Upper lobe of left lung (tissue), 6 donors: ENCODE data around the gene ZNF366. TPM values are rescaled to one million over a fixed set of nuclear protein-coding genes. Genes with fewer than 3 reads are reported as not detected.
A peak's percentile ranks its signal among the peaks of the same experiment; 100 is the strongest.

Experiments used
- ATAC-seq, 2 donors: fragments of 200-7000 bp; cut with Tn5 transposase; one replicate each; pipeline ENCODE4 v1.9.1; 2022; ENCODE audit warnings: mild to moderate bottlenecking in 2 of 2, moderate library complexity in 2 of 2; ENCODE audit not compliant: low FRiP score in 2 of 2
- DNase-seq, 2 donors: peaks; one replicate each; pipeline ENCODE4 v3.0.0-alpha.2; 2019 to 2020
- H3K27ac ChIP-seq, 4 donors: fragments of 200-600 bp; sonication (generic); one replicate each; pipeline ENCODE4 v1.5.1; 2016 to 2019
- H3K27me3 ChIP-seq, 4 donors: fragments of 200-600 bp; sonication (generic); one replicate each; pipeline ENCODE4 v1.5.1; 2017 to 2019
- H3K36me3 ChIP-seq, 4 donors: fragments of 200-600 bp; sonication (generic); one replicate each; pipeline ENCODE4 v1.5.1; 2016 to 2019
- H3K4me1 ChIP-seq, 4 donors: fragments of 200-600 bp; sonication (generic); one replicate each; pipeline ENCODE4 v1.5.1; 2018 to 2019
- H3K4me3 ChIP-seq, 4 donors: fragments of 200-600 bp; sonication (generic); one replicate each; pipeline ENCODE4 v1.5.1; 2017 to 2019; ENCODE audit warnings: mild to moderate bottlenecking in 2 of 4, moderate library complexity in 1 of 4
- H3K9me3 ChIP-seq, 4 donors: fragments of 200-600 bp; sonication (generic); one replicate each; pipeline ENCODE4 v1.5.1; 2018 to 2019
- EP300 ChIP-seq, 4 donors: sonication (generic); formaldehyde crosslinking; IDR thresholded peaks; one replicate each; pipeline ENCODE4 v1.5.1; 2017; ENCODE audit warnings: antibody characterized with exemption in 4 of 4, control low read depth in 2 of 4
- POLR2A ChIP-seq, 4 donors: fragments of 450-650 bp; IDR thresholded peaks; one replicate each; pipeline ENCODE4 v1.5.1; 2016 to 2017; ENCODE audit warnings: antibody characterized with exemption in 4 of 4, mild to moderate bottlenecking in 2 of 4
- POLR2AphosphoS5 ChIP-seq, 2 donors: sonication (generic); formaldehyde crosslinking; IDR thresholded peaks; one replicate each; pipeline ENCODE4 v1.5.1; 2017; ENCODE audit warnings: antibody characterized with exemption in 2 of 2
- WGBS, 2 donors: methylation state at CpG; one replicate each; pipeline ENCODE4 v1.1.5; 2017 to 2018; 5-methylcytosine and 5-hydroxymethylcytosine counted together
- total RNA-seq, 6 donors: library from RNA; depleted of rRNA in 4 of 6; stranded (reverse); fragments of >200 nt in 4 of 6; gene quantifications; one replicate each; pipeline versions ENCODE4 v1.1.0 to v1.2.1, GENCODE V29; 2016 to 2021
- TF ChIP-seq, protein P1 (sequence below), 6 experiments: fragments of 450-650 bp in 4 of 6; fragments of 200-600 bp in 2 of 6; sonication (generic) in 2 of 6; IDR thresholded peaks; one replicate each; pipeline ENCODE4 v1.5.1; 2016 to 2019; ENCODE audit warnings: antibody characterized with exemption in 6 of 6
- donor health status: DM: no; HTN: no; CAD: no; lungs with moderate emphysema.
- donor health status: DM: no; HTN: yes; CAD: no; lungs with severe emphysema.

Gene ZNF366
- total RNA-seq, 6 donors from 2014 or later, result 3.1 to 12.4 (median 6.3) TPM

DNA sequence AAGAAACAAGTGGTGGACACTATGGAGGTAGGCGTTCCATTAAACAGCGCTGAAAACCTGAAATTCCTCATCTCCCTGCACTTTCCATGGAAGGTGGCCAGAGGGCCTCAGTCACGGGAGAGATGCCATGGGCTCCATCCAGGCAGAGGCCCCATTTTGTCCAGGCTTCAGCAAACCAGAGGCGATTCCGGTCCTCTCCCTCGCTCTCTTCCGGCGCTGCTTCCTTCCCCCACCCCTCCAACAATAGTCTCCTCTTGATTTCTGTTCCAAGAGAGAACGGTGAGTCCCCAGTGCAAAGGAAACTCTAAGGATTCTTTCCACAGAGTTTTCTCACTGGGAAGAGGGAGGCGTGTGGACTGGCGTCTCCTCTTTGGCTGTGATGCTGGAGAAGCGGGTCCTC lies 7.5 kb downstream of the ZNF366 start:
- TF ChIP-seq POLR2A (IDR thresholded peaks at IDR 0.05) (peak in 1 of 4 donors; percentile 9), POLR2AphosphoS5 (IDR thresholded peaks at IDR 0.05) (peak in 1 of 2 donors; percentile 22)
- TF ChIP-seq, protein P1, sequence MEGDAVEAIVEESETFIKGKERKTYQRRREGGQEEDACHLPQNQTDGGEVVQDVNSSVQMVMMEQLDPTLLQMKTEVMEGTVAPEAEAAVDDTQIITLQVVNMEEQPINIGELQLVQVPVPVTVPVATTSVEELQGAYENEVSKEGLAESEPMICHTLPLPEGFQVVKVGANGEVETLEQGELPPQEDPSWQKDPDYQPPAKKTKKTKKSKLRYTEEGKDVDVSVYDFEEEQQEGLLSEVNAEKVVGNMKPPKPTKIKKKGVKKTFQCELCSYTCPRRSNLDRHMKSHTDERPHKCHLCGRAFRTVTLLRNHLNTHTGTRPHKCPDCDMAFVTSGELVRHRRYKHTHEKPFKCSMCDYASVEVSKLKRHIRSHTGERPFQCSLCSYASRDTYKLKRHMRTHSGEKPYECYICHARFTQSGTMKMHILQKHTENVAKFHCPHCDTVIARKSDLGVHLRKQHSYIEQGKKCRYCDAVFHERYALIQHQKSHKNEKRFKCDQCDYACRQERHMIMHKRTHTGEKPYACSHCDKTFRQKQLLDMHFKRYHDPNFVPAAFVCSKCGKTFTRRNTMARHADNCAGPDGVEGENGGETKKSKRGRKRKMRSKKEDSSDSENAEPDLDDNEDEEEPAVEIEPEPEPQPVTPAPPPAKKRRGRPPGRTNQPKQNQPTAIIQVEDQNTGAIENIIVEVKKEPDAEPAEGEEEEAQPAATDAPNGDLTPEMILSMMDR (IDR thresholded peaks at IDR 0.05), result no peak
- Histone ChIP-seq H3K36me3 (no peaks in the 10 kb centered on the region), H3K4me1 (peaks cover 4 to 19% (median 12%) of the 10 kb centered on the region in 4 donors), H3K27me3 (no peaks in the 10 kb centered on the region), H3K27ac (peak overlapping the region; percentile 32 to 82 (median 58)), H3K9me3 (no peaks in the 10 kb centered on the region), H3K4me3 (no peak overlapping the region)
- whole genome bisulfite sequencing, 2 donors, result 70 to 76% methylated on average over 12 of the region's 12 CpGs
- DNase-seq, result no peak
- peak in 1 of 2 donors; percentile 24 for ATAC-seq

DNA sequence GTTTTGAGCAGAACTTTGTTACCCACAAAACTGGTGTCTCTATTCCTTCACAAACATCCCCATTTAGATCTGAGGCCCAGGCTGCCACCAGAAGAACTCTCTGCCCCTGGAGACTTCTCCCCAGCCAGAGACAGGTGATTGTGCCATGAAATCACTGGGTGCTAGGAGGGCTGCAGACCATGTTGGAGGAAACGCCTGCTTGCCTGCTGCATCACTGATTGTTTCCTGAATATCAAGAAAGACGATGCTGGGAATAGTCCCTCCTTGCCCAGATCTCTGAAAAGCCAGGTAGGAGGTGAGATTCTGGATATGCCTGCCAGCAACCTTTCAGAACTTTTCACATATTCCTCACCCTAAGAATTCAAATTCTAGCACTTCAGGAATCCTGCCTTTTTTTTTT lies 8.1 kb downstream of the ZNF366 start:
- H3K4me3 ChIP-seq, result no peak overlapping the region
- H3K27ac ChIP-seq, result peak overlapping the region in 2 of 4 donors; percentile 52 to 69
- no peaks in the 10 kb centered on the region for H3K27me3 ChIP-seq
- H3K9me3 ChIP-seq, result no peaks in the 10 kb centered on the region
- ATAC-seq (no peak), DNase-seq (no peak)
- WGBS, 2 donors, result 61 to 66% methylated on average over 2 of the region's 2 CpGs
- H3K36me3 ChIP-seq, result no peaks in the 10 kb centered on the region
- TF ChIP-seq, protein P1 (IDR thresholded peaks at IDR 0.05), result no peak
- no peak for TF ChIP-seq EP300 (IDR thresholded peaks at IDR 0.05)
- TF ChIP-seq POLR2A (IDR thresholded peaks at IDR 0.05), result no peak
- no peak for TF ChIP-seq POLR2AphosphoS5 (IDR thresholded peaks at IDR 0.05)
- peaks cover 4 to 20% (median 12%) of the 10 kb centered on the region in 4 donors for H3K4me1 ChIP-seq

GRCh38 chr5:72498284-72498683 lies 8.9 kb downstream of the ZNF366 start:
- DNase-seq (no peak), ATAC-seq (no peak)
- H3K27me3 ChIP-seq, result no peaks in the 10 kb centered on the region
- WGBS, 2 donors, result 70 to 72% methylated on average over 2 of the region's 2 CpGs
- H3K9me3 ChIP-seq, result no peaks in the 10 kb centered on the region
- TF ChIP-seq POLR2A (IDR thresholded peaks at IDR 0.05), result no peak
- H3K27ac ChIP-seq, result no peak overlapping the region
- H3K36me3 ChIP-seq, result no peaks in the 10 kb centered on the region
- peaks cover 2 to 16% (median 12%) of the 10 kb centered on the region in 4 donors for H3K4me1 ChIP-seq
- H3K4me3 ChIP-seq, result no peak overlapping the region

DNA sequence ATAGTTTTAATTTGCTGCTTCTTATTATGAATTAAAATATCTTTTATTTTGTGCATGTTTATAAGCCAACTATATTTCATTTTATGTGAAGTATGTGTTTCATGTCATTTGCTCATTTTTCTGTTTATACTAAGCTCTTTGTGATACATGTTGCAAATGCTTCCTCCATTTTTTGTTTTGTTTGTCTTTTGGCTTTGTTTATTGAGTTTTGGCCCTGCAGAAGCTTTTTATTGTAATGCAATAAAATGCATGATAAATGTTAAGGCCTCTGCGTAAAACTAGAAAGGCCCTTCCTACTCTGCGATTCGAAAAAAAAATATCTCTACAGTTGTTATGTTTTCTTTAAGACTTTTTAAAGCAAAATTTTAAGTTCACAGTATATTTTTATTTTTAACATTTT lies 9.4 kb downstream of the ZNF366 start:
- 55 to 62% methylated on average over 3 of the region's 3 CpGs for WGBS, 2 donors
- Histone ChIP-seq H3K36me3 (no peaks in the 10 kb centered on the region), H3K9me3 (no peaks in the 10 kb centered on the region), H3K4me1 (peaks cover 0 to 16% (median 12%) of the 10 kb centered on the region in 4 donors), H3K27me3 (no peaks in the 10 kb centered on the region), H3K4me3 (no peak overlapping the region), H3K27ac (no peak overlapping the region)
- TF ChIP-seq POLR2AphosphoS5 (IDR thresholded peaks at IDR 0.05), result no peak
- TF ChIP-seq, protein P1 (IDR thresholded peaks at IDR 0.05), result no peak
- ATAC-seq (no peak), DNase-seq (no peak)

GRCh38 chr5:72495410-72495809 lies 11.8 kb downstream of the ZNF366 start:
- peak overlapping the region in 1 of 4 donors; percentile 2 for H3K27ac ChIP-seq
- 77 to 78% methylated on average over 6 of the region's 6 CpGs for WGBS, 2 donors
- H3K9me3 ChIP-seq, result no peaks in the 10 kb centered on the region
- H3K4me3 ChIP-seq, result no peak overlapping the region
- ATAC-seq (no peak), DNase-seq (no peak)
- H3K27me3 ChIP-seq, result no peaks in the 10 kb centered on the region
- H3K36me3 ChIP-seq, result peaks cover 0 to 4% (median 0%) of the 10 kb centered on the region in 4 donors
- H3K4me1 ChIP-seq, result peaks cover 0 to 14% (median 5%) of the 10 kb centered on the region in 4 donors
- TF ChIP-seq, protein P1 (IDR thresholded peaks at IDR 0.05), result no peak
- TF ChIP-seq EP300 (IDR thresholded peaks at IDR 0.05) (no peak), POLR2AphosphoS5 (IDR thresholded peaks at IDR 0.05) (no peak), POLR2A (IDR thresholded peaks at IDR 0.05) (no peak)
